HK-2 (cell line): ENCODE results near the gene RAB1A.

ENCODE experiments used
- DNase-seq: peaks from one replicate; pipeline ENCODE4 v3.0.0-alpha.2; 2018; ENCODE audit not compliant: unreplicated experiment

The RAB1A gene

DNA sequence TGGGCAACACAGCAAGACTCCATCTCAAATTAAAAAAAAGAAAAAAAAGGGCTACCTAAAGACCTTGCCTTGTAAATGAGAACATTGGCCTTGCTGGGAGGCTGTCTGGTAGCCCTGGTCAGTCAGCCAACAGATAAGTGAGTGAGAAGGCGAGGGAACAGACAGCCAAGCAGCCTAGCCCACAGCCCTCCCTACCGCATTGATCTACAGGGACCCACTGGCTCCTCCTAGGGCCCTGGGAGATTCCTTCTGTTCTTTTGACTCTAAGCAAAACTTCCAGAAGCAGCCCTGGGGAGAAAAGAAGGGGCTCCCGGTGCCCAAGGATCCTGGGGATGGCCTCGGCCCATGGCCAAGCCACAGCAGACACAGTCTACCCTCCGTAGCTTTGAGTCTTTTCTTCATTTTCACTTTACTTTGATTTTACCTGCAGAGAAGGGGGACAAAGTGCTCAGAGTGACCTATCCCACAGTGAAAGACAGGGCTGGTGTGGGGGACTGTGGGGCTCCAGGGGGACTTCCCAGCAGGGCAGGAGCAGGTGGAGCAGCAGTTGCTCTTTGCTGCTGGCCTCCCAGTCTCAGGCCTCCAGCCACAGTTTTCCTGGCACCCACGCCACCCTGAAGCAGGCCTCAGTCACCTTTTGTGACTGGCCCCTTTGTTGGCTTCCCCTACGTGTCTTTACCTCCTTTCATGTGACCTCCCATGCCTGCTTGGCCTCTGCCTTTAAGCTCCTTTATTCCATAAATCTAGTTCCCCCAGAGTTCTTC, 68.6 kb downstream of the RAB1A start:
- DNase-seq = no peak

DNA sequence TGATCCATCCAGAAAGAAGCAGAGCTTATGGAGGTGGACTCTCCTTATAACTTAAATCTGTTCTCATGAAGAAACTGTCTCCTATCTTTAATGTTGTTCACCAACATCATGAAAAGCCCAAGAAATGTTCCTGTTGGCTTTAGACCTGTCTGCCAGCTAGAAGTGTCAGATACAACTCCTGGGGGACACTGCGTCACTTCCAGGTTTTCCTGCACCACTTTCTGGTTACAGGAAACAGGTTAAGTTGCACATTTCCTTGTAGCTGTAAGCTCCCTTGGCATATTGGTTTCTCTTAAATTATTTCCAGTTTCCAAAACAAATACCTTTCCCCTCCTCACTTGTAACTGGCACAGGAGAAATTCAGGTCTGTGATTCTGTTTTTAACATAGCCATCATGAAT, 70.8 kb downstream of the RAB1A start:
- DNase-seq = no peak

DNA sequence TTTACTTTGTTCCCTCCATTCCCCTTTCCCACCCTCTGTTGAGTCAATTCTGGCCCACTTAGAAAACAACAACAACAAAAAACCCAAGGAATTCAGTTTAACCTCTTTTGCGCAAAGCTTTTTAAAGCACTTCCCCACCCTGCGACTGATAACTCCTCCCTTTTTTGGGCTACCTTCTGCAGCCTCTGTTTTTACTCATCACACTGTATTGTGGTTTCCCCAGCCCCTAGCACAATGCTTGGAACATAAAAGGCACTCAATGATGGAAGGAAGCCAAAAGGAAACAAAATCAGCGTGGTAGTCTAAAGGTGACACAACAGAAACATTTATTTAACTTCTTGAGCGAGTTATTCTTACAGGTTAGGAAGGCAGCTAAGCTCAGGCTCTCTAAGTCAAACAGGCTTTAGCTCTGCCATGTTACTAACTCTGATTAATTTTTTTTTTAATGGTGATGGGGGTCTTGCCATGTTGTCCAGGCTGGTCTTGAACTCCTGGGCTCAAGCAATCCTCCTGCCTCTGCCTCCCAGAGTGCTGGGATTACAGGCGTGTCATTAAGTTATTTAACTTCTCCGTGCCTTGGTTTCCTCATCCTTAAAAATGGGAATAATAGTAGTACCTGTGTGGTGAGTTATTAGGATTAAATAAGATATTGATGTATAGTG, 72.4 kb downstream of the RAB1A start:
- DNase-seq = no peak

DNA sequence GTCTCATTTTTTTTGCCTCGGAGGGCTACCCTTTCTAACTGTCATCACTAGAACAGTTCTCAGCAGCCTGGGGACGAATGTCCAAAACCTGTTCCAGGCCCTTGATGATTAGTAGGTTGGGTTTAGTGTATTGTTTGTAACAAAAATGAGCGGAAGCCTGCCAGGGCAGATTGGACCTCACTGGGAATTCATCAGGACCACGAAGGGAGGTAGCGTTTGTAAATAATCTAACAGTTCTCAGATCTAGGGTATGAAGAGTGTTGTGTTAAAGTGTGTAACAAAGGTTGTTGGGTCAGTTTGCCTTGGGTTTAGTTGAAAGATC, 72.9 kb downstream of the RAB1A start:
- DNase-seq = no peak

DNA sequence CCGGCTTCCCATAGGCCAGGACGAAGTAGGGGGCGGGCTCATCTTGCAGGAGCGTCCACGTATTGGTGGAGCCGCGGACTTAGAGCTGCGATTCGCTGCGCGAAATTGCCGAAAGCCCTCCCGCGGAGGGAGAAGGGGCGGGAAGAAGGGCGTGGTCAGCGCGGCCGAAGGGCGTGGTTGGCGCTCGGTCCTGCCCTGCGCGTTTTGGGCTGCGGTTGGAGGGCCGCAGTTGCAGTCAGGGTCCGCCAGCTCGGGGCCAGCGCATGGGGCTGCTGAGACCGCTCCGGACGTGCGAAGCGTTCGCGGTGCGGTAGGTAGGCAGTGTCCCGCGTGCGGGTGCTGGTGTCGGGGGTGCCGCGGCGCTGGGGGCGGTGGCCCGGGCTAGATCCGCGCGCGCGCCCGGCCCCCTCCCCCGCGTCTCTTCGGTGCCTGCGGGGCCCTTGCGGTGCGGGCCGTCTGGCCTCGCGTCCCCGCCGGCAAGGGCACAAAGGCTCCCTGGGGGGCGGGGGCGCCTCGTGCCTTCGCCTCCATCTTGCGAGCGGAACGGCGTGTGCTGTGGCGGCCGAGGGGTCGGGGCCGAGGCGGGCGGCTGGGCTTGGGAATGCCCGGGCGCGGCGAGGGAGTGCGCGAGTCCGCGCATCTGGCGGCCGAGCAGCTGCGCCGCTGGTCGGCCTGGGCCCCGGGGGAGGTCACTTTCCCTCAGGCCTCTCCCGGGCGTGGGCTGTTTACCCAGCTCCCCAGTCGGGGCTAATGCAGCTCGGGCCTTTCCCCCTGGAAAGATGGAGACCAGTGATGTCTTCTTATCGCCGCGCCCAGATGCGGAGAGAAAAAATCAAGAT, 73.5 kb downstream of the RAB1A start, which contains the start of gene CEP68:
Gene CEP68, plus strand, starts transcription at position 202 of the 839 bp plus-strand sequence. CDS start 13,029 bp downstream, outside the sequence.
- peak; percentile 97 for DNase-seq

DNA sequence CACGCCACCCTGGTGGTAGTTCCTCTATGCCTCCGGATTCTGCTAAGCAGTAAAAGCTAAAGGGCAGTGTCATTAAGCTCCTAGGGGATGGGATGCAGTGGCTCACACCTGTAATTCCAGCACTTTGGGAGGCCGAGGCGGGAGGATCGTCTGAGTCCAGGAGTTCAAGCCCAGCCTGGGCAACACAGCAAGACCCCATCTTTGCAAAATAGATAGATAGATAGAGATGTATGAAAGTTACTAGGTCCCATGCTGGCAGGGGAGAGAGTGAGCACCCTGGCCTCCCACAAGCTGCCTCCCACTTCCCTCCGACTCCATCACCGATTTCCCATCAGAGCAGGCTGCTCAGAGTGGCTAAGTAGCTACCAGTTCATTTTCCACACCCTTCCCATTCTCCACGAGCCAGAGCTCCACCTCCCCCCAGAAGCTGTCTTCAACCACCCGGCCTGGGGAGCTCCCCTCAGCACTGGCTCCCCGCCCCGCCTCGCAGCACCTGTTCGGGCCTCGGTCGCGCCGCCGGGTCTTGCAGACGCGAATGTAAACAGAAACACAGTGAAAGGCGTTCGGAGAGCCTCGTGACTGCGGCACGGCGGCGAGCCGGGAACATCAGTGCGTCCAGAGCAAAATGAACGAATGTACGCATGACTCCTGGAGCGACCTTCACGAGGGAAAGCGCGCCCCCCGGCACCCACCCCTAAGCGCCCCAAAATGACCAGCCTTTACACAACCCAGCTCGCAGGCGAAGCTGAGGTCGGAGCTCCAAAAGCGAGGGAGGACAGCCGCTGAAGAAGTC, 74.3 kb downstream of the RAB1A start:
- no peak for DNase-seq

DNA sequence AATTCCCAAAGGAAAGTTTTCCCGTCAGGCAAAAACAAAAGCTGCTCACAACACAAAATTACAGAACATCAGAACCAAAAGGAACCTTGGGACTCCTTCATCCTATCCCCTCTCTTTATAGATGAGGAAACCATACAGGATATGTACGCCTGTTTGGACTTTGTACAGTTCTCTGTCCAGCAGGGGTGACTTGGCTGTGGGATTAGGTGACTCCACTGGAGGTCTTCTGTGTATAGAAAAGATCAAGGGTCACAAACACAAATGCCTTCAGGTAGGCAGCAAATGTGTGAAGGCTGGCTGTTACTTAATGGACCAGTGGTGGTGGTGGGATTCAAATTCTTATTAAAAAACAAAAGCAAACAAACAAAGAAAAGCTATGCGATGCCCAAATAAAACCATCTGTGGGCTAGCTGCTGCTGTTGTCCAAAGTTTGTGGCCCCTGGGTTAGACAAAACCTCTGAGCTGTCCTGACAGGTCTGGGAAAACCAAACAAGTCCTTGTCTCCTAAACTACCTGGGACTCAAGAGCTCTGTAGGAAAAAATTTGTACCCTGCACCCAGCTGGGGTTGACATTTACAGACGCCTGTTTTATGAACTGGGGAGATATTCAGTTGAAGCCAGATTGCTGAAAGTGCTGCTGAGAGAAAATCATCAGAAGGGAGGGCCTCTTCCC, 75.0 kb downstream of the RAB1A start:
- no peak for DNase-seq

DNA sequence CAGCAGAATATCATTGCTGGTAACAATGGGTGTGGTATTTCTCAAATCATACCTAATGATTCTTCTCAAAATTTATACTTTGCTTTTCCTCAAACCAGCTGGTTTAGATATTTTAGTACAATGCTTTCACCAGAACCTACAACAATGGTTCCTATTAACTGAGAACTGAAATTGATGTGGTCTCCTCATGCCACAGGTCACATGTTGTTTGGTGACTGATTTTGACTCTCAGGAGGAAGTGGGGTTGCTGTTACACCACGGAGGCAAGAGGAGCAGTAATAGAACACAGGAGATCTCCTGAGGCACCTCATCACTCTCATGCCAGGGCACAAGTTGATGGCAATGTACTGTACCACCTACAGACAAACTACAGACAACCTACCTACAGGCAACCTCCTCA, 76.7 kb downstream of the RAB1A start:
- DNase-seq = no peak

DNA sequence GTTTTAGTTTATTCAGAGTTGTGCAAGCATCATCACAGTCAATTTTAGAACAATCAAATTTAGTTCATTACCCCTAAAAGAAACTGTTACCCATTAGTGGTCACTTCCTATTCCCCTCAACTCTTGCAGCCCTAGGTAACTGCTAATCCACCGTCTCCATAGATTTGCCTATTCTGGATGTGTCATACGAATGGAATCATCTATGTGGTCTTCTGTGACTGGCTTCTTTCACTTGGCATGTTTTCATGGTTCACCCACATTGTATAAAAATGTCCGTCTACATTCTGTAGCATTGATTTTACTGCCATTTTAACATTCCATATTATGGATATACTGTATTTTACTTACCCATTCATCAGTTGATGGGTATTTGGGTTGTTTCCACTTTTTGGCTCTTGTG, 79.0 kb downstream of the RAB1A start:
- no peak for DNase-seq

DNA sequence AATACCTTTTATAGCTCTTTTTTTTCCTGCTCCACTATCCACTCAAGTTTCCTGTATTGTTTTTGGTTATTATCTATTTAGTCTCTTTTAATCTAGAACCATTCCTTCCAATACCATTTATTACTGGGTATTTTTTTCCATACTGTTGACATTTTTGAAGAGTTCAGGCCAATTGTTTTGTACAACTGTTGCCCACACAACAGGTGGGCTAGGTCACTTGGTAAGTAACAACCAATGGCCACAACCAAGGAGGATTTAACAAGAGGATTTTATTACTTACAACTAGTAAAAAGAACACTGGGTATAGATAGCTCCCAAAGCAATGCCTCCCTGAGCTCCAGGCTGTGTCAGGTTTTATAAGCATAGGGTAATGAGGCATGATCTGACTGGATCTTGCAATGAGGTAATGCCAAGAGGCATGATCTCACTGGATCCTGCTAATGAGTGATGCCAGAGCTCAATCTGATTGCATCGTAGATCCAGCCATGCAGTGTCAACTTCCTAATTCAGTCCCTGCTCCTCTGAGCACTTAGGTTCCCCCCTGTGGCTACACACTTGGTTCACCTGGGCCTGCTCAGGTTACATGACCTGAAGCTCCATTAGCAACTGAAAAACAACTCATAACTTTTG, 80.8 kb downstream of the RAB1A start:
- no peak for DNase-seq

DNA sequence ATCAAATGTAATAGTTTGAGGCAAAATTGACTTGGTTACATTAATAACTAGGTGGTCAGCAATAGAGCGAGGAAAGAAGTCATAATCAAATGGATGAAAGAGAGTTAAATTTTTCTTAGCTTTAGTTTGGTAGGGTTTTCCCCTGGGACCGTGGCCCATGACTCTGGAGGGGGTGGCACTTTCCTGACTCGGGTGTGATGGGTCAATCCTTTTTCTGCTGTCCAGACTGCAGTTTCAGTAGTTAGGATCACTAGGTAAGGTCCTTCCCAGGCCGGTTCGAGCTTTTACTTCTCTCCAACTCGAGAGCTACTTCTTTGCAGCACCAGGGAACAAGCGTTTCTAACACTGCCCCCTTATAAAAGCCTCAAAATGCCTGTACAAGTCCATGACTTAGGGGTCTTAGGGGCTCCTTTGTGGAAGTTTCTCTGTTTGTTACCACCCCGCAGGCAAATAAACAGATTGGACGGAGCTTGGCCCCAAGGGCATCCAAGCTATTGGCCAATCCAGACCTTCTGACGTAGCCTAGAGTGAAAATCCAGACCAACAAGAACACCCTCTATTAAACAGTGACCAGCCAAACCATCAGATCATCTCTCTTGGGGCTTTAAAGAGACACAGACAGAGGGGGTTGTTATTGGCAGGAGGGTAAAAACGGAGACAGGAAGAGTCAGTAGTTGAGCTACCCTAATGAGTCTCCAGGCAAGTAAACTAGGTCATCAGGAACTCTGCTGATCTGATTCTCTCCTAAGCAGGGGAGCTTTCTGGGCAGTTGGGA, 83.1 kb downstream of the RAB1A start:
- DNase-seq = no peak

DNA sequence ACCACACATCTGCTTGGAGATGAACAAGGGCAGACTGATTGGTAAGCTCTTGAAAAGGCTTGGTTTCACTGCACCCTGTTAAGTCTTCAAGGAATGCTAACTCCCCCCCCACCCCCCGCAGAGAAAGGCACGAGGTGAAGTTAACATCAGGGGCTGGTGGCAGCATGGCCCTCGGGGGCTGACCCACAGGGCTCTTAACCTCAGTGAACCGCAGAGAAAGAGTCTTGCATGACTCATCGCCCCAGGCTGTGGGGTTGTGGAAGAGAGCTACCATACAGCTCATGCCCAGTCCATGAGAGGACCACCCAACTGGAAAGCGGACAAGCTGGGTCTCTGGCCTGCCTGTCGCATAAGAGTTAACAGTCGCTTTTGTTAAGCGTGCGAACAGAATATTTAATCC, 84.3 kb downstream of the RAB1A start:
- DNase-seq = peak; percentile 77

DNA sequence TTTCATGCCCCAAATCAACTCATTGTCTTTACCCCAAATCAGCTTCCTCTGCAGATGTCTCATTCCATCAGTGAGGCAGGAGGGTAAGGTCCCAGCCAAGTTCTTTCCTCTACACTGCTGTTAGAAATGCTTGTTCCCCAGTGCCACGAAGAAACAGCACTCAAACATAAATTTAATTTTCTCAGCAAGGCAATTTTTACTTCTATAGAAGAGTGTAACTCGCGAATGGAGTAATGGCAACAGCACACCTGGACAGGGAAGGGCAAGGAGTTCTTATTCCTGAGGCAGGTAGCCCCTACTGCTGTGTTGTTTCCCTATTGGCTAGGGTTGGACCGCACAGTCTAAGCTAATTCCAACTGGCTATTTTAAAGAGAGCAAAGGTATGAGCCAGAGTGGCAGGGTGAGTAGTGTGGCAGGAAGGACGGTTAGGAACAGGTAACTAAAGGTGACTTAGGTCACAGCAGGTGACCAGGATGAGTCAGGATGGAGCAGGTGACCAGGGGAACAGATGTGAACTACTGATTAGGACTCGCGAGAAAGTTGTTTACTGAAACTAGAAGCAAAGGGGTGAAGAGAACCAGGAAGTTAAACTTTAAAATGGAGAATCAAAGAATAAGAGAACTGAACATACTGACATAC, 85.7 kb downstream of the RAB1A start:
- DNase-seq = no peak

DNA sequence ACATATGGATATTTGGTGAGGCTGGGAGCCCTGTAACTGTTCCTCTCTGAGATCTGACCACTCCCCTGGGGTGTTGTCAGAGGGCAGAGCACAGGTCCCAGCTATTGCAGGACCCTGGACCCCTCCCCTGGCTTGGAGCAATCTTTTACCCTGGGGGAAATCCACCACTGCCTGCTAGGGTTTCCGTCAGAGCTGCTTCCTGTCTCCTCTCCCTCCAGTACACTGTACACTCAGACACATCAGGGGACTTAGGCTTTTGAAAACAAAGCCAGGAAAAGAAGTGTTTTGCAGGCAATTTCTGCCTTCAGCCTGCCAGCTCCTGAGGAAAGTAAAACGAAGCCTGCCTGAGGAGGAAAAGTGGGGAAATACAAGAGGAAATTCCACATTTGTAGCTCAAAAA, 86.9 kb downstream of the RAB1A start:
- no peak for DNase-seq

DNA sequence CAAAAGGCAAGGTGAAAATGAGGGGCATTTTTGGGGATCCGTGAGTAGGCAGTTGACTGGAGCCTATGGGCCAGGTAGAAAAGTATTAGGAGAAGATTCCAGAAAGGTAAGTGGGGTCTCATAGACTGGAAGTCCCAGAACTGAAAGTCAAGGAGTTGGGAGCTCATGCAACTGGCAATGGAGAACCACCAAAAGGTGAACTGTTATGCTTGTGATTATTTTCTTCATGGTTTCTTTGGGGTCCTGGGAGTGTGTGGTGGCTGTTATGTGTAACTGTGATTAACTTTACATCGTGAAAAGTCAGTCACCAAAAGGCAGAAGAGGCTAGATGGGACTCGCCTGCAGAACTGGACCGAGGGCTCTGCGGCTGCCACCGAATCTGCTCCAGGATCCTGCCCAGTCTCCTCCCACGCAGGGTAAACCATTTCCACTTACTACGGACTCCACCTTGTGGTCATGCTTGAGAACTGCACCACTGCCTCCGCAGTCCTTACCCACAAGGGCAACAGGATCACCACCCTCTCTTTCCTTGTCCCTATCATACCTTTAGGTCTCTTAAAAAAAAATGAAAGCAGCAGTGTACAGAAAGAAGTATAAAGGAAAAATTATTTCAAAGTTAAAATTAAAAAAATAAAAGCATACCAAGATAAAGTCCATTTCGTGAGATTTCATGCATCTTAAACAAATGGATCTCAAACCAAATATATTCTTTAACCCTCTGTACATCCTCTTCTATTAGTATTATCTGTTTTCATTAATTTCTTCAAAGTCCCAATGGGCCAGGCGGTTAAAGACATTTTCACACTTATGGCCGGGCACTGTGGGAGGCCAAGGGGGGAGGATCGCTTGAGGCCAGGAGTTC, 89.3 kb downstream of the RAB1A start:
- peak; percentile 73 for DNase-seq

DNA sequence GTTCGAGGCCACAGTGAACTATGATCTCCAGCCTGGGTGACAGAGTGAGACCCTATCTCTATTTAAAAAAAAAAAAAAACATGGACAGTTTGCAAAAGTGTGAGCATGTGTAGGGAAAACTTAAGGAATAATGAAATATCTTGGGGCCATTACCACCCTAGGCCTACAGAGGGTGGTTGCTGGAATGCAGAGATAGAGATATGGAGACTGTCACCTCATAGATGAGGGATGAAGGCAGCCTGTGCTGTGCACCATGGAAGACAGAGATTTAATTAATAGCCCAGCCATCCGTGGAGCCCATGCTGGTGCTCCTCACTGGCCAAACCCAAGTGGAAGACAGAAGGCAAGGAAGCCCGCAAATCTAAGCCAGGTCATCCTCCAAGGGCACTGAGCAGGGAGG, 90.3 kb downstream of the RAB1A start:
- no peak for DNase-seq

DNA sequence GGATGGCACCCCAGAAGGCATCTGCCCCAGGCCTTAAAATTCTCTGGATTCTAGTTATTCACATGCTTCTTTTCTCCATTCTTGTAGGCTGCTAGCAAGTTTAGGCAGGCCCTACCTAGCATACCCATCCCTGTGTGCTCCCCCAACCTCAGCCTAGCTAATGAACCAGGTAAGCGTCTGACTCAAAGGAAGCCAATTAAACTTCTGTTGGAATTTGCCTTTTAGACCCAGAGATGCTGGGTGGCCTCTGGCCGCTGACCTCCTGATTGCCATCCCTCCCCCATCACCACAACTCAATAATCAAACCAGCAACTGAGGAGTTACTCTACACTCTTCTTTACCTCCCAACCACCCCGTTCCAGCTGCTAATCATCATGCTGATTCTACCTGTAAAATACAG, 92.7 kb downstream of the RAB1A start:
- DNase-seq = no peak
